H1 (cell line): ENCODE data around the gene SLFN5. TPM values are rescaled to one million over a fixed set of nuclear protein-coding genes. Genes with fewer than 3 reads are reported as not detected.

Source experiments
- CTCF ChIA-PET: fragments of 300-600 bp; sonication (Branson Sonifier 250); formaldehyde crosslinking; loops from one replicate; lab custom pipeline; 2021; ENCODE audit not compliant: partially characterized antibody; lab: Charles Lee
- POLR2A ChIA-PET: fragments of 300-600 bp; sonication (Branson Sonifier 250); formaldehyde crosslinking; loops from one replicate; lab custom pipeline; 2021; ENCODE audit warnings: inconsistent platforms; ENCODE audit not compliant: partially characterized antibody; lab: Charles Lee
- DNase-seq, 2 experiments: peaks; one replicate each; pipeline versions ENCODE4 v3.0.0 to v3.0.0-alpha.2; 2010 to 2022; ENCODE audit warnings: low spot score in 2 of 2, low read depth in 1 of 2, mixed read lengths in 1 of 2
- FAIRE-seq: peaks from 2 replicates; lab custom pipeline; 2011; peaks lifted over from hg19 to GRCh38; lab: Jason Lieb, UNC
- H2AFZ ChIP-seq: 2 replicates; pipeline ENCODE4 v1.8.1; 2012; ENCODE audit warnings: low read length, inconsistent platforms
- H2AK5ac ChIP-seq: 2 replicates; pipeline ENCODE4 v1.6.1; 2013; ENCODE audit warnings: low read depth, low read length
- H2BK120ac ChIP-seq: replicated peaks from 2 replicates; pipeline ENCODE3; 2013; ENCODE audit warnings: low read depth, low read length, inconsistent platforms
- H2BK12ac ChIP-seq: 2 replicates; pipeline ENCODE4 v1.6.1; 2013; ENCODE audit warnings: low read depth, low read length
- H2BK15ac ChIP-seq: 2 replicates; pipeline ENCODE4 v1.6.1; 2013; ENCODE audit warnings: low read length
- H2BK20ac ChIP-seq: 2 replicates; pipeline ENCODE4 v1.6.1; 2013; ENCODE audit warnings: low read length
- H2BK5ac ChIP-seq: 2 replicates; pipeline ENCODE4 v1.6.1; 2013; ENCODE audit warnings: low read depth, low read length
- H3K14ac ChIP-seq: 2 replicates; pipeline ENCODE4 v1.6.1; 2013; ENCODE audit warnings: inconsistent platforms; ENCODE audit not compliant: insufficient read length
- H3K18ac ChIP-seq: 2 replicates; pipeline ENCODE4 v1.6.1; 2013; ENCODE audit warnings: low read length; ENCODE audit errors: extremely low read depth
- H3K23ac ChIP-seq: 2 replicates; pipeline ENCODE4 v1.6.1; 2013; ENCODE audit warnings: inconsistent platforms; ENCODE audit not compliant: insufficient read length
- H3K23me2 ChIP-seq: 2 replicates; pipeline ENCODE4 v1.6.1; 2013; ENCODE audit warnings: low read depth, low read length
- H3K27ac ChIP-seq: 2 replicates; pipeline ENCODE4 v1.6.1; 2011; ENCODE audit warnings: low read depth, low read length, inconsistent platforms
- H3K27me3 ChIP-seq, 4 experiments: replicated peaks in 1 of 4; 1 replicate in 1 of 4; 2 replicates in 3 of 4; pipeline versions ENCODE4 v1.6.1 to v1.8.1; 2011 to 2013; ENCODE audit warnings: low read length in 3 of 4, mild to moderate bottlenecking in 3 of 4, inconsistent platforms in 2 of 4, mixed read lengths in 2 of 4, moderate library complexity in 1 of 4; ENCODE audit not compliant: control insufficient read depth in 3 of 4, insufficient read depth in 3 of 4; ENCODE audit errors: extremely low read depth in 1 of 4
- H3K36me3 ChIP-seq, 4 experiments: 2 replicates each; pipeline versions ENCODE4 v1.6.1 to v1.8.1; 2011 to 2013; ENCODE audit warnings: mild to moderate bottlenecking in 4 of 4, low read length in 3 of 4, moderate library complexity in 2 of 4, control low read depth in 1 of 4, inconsistent platforms in 1 of 4; ENCODE audit not compliant: insufficient read depth in 4 of 4, control insufficient read depth in 2 of 4
- H3K4ac ChIP-seq: replicated peaks from 2 replicates; pipeline ENCODE3; 2013; ENCODE audit warnings: low read length, low read depth, mixed read lengths, inconsistent platforms; ENCODE audit not compliant: insufficient read length
- H3K4me1 ChIP-seq, 4 experiments: replicated peaks in 1 of 4; 1 replicate in 1 of 4; 2 replicates in 3 of 4; pipeline versions ENCODE4 v1.6.1 to v1.8.1; 2011 to 2013; ENCODE audit warnings: low read length in 3 of 4, inconsistent platforms in 2 of 4, mixed read lengths in 1 of 4; ENCODE audit not compliant: insufficient read depth in 4 of 4, control insufficient read depth in 3 of 4
- H3K4me2 ChIP-seq, 2 experiments: 2 replicates each; pipeline versions ENCODE4 v1.6.1 to v1.8.1; 2011 to 2013; ENCODE audit warnings: low read depth in 2 of 2, low read length in 2 of 2, control low read depth in 1 of 2, inconsistent platforms in 1 of 2, mild to moderate bottlenecking in 1 of 2; ENCODE audit not compliant: insufficient read depth in 1 of 2
- H3K4me3 ChIP-seq, 4 experiments: fragments of 200-600, 300-600 bp in 1 of 4; sonication (generic), shearing (Covaris generic), sonication (Bioruptor Twin) in 1 of 4; 2 replicates each; pipeline versions ENCODE4 v1.5.1 to v1.8.1; 2011 to 2016; ENCODE audit warnings: low read length in 4 of 4, low read depth in 3 of 4, control low read depth in 2 of 4, inconsistent platforms in 2 of 4, mild to moderate bottlenecking in 2 of 4, mixed read lengths in 1 of 4, moderate library complexity in 1 of 4; ENCODE audit not compliant: insufficient read depth in 2 of 4; ENCODE audit errors: extremely low read depth in 1 of 4
- H3K56ac ChIP-seq: replicated peaks from 2 replicates; pipeline ENCODE3; 2013; ENCODE audit warnings: low read depth, mild to moderate bottlenecking, mixed read lengths, low read length, inconsistent platforms; ENCODE audit not compliant: insufficient read length
- H3K79me1 ChIP-seq: 2 replicates; pipeline ENCODE4 v1.6.1; 2013; ENCODE audit warnings: low read depth, low read length, control low read depth
- H3K79me2 ChIP-seq, 2 experiments: 2 replicates each; pipeline versions ENCODE4 v1.6.1 to v1.8.1; 2012 to 2013; ENCODE audit warnings: low read length in 2 of 2, mild to moderate bottlenecking in 2 of 2, inconsistent platforms in 1 of 2; ENCODE audit not compliant: insufficient read depth in 2 of 2, control insufficient read depth in 1 of 2
- H3K9ac ChIP-seq, 4 experiments: replicated peaks in 1 of 4; 1 replicate in 1 of 4; 2 replicates in 3 of 4; pipeline versions ENCODE4 v1.6.1 to v1.8.1; 2011 to 2013; ENCODE audit warnings: low read depth in 3 of 4, low read length in 3 of 4, control low read depth in 2 of 4, mild to moderate bottlenecking in 2 of 4, moderate library complexity in 2 of 4, inconsistent platforms in 1 of 4; ENCODE audit errors: extremely low read depth in 1 of 4
- H3K9me3 ChIP-seq, 2 experiments: 2 replicates each; pipeline versions ENCODE4 v1.6.1 to v1.8.1; 2012 to 2013; ENCODE audit warnings: mild to moderate bottlenecking in 2 of 2, moderate library complexity in 2 of 2, control low read depth in 1 of 2, inconsistent platforms in 1 of 2, low read depth in 1 of 2, low read length in 1 of 2, mixed read lengths in 1 of 2; ENCODE audit not compliant: insufficient read depth in 2 of 2
- H4K20me1 ChIP-seq, 2 experiments: replicated peaks in 1 of 2; 2 replicates each; pipeline versions ENCODE3 to v1.8.1; 2011 to 2013; ENCODE audit warnings: inconsistent platforms in 2 of 2, low read length in 2 of 2, mild to moderate bottlenecking in 1 of 2; ENCODE audit not compliant: insufficient read depth in 2 of 2, control insufficient read depth in 1 of 2
- H4K5ac ChIP-seq: 2 replicates; pipeline ENCODE4 v1.6.1; 2013; ENCODE audit warnings: low read length, low read depth, mixed read lengths, inconsistent platforms; ENCODE audit not compliant: insufficient read length
- H4K8ac ChIP-seq: 2 replicates; pipeline ENCODE4 v1.8.0; 2013; ENCODE audit warnings: mild to moderate bottlenecking, moderate library complexity, low read length, inconsistent platforms; ENCODE audit not compliant: insufficient read depth; ENCODE audit errors: extremely low read depth
- H4K91ac ChIP-seq: replicated peaks from 2 replicates; pipeline ENCODE3; 2013; ENCODE audit warnings: low read length, mixed read lengths, inconsistent platforms; ENCODE audit not compliant: insufficient read length
- CBX5 ChIP-seq: fragments of 300-800, 300-1000 bp; sonication (generic); IDR thresholded peaks from 2 replicates; pipeline ENCODE4 v1.7.1; 2016; ENCODE audit warnings: antibody characterized with exemption, low read length, low read depth
- E2F6 ChIP-seq: IDR thresholded peaks from 2 replicates; pipeline ENCODE4 v1.6.1; 2012; ENCODE audit warnings: inconsistent platforms
- RAD21 ChIP-seq, 2 experiments: IDR thresholded peaks in 1 of 2; conservative IDR thresholded peaks in 1 of 2; 2 replicates each; pipeline ENCODE4 v1.6.1; 2011; ENCODE audit warnings: low read depth in 2 of 2, low read length in 2 of 2, improper control_type of control experiment in 1 of 2, inconsistent platforms in 1 of 2, mild to moderate bottlenecking in 1 of 2, moderate library complexity in 1 of 2
- SIRT6 ChIP-seq: IDR thresholded peaks from one replicate; pipeline ENCODE4 v1.7.1; 2012; ENCODE audit warnings: low read length, inconsistent platforms
- SUZ12 ChIP-seq: fragments of 200-600 bp; sonication (generic); IDR thresholded peaks from 2 replicates; pipeline ENCODE4 v1.6.1; 2012; ENCODE audit warnings: mild to moderate bottlenecking, inconsistent platforms, low read length, moderate library complexity, mixed read lengths
- TAF7 ChIP-seq: optimal IDR thresholded peaks from 2 replicates; pipeline ENCODE3; 2011; ENCODE audit warnings: low read depth, mild to moderate bottlenecking, inconsistent platforms, low read length, moderate library complexity, borderline replicate concordance
- WGBS, 2 experiments: shearing (Covaris generic) in 1 of 2; methylation state at CpG; one replicate each; pipeline versions ENCODE4 v1.1.6 to v1.1.7; 2013 to 2015; ENCODE audit warnings: low lambda C conversion rate in 2 of 2, mixed read lengths in 2 of 2, inconsistent platforms in 1 of 2, low coverage in 1 of 2, missing lambda C conversion rate in 1 of 2; ENCODE audit not compliant: insufficient replicate concordance in 2 of 2, insufficient coverage in 1 of 2, insufficient read length in 1 of 2; ENCODE audit errors: extremely low coverage in 1 of 2, missing lambda C conversion rate in 1 of 2; 5-methylcytosine and 5-hydroxymethylcytosine counted together
- polyA plus RNA-seq, 7 experiments: library from polyadenylated mRNA; depleted of rRNA in 3 of 7; stranded (reverse) in 5 of 7; unstranded in 2 of 7; fragments of >200 nt in 5 of 7; fragments of 200-250 nt in 2 of 7; gene quantifications; 1 replicate in 5 of 7; 2 replicates in 1 of 7; 4 replicates in 1 of 7; pipeline versions ENCODE4 v1.2.1 to v1.2.3, GENCODE V29; 2011 to 2013; ENCODE audit warnings: missing spikeins in 2 of 7, mixed read lengths in 2 of 7
- total RNA-seq: library from RNA; stranded (reverse); fragmentation: NEBNext Ultra II Directional; extraction: Animal tissue kit (Norgen Biotek cat#: 25700); gene quantifications from 2 replicates; pipeline ENCODE4 v1.2.1, GENCODE V29; 2021

The SLFN5 gene
- total and polyA plus RNA-seq, 2 of the 8 experiments (the other 6 are each of a cell fraction or from before 2014, with no cell fraction given) = 0.86 to 3.0 TPM

GRCh38 chr17:35313875-35314409 is 71.1 kb downstream of the SLFN5 start:
- Histone ChIP-seq H3K14ac (no peak overlapping the region), H3K4ac (peak overlapping the region; percentile 38), H3K9me3 (no peaks in the 10 kb centered on the region), H3K4me2 (peak overlapping the region; percentile 87 to 89), H4K5ac (no peak overlapping the region), H3K27me3 (peaks cover 2 to 17% (median 16%) of the 10 kb centered on the region in 4 experiments; a peak in 6 of 7 replicates), H3K23me2 (peaks cover 2% of the 10 kb centered on the region; the same call in 1 of the 2 replicates), H3K18ac (peak overlapping the region; percentile 32; the same call in 1 of the 2 replicates), H3K27ac (no peak overlapping the region), H4K20me1 (no peaks in the 10 kb centered on the region), H3K4me3 (peak overlapping the region; percentile 41 to 69 (median 56); a peak in 7 of 8 replicates), H3K23ac (no peak overlapping the region), H3K56ac (no peak overlapping the region), H2BK20ac (no peak overlapping the region), H3K79me2 (no peaks in the 10 kb centered on the region), H2AK5ac (no peak overlapping the region), H4K8ac (peak overlapping the region; percentile 23), H4K91ac (peak overlapping the region; percentile 17), H2AFZ (peak overlapping the region; percentile 95), H2BK15ac (no peak overlapping the region; the same call in 1 of the 2 replicates), H2BK120ac (no peak overlapping the region), H3K4me1 (peaks cover 0 to 19% (median 10%) of the 10 kb centered on the region in 4 experiments; a peak in 6 of 7 replicates), H3K79me1 (no peaks in the 10 kb centered on the region), H3K9ac (no peak overlapping the region), H2BK5ac (no peak overlapping the region), H3K36me3 (no peaks in the 10 kb centered on the region), H2BK12ac (0 out of 2 replicates have a peak overlapping the region, but pooled peaks have one; percentile 50)
- ChIA-PET CTCF (interaction anchor here (0.7 to 6.8 kb wide), 23 partner anchors 23 to 234 kb away, joined by 3 to 54 read pairs (median 4); partner anchors contain the start of gene SLFN12L), POLR2A (interaction anchor here (1.1 to 2.2 kb wide), 4 partner anchors 32 to 219 kb away, joined by 4 to 9 read pairs (median 4); partner anchors contain the start of gene SLFN5)
- FAIRE-seq = no peak
- DNase-seq = no peak
- TF ChIP-seq CBX5 (no peak), TAF7 (no peak), SIRT6 (no peak), RAD21 (IDR thresholded peaks at IDR 0.05 in 1 of 2, conservative IDR thresholded peaks at IDR 0.05 in 1 of 2; ENCODE audit: low read depth in 2 of 2, low read length in 2 of 2) (0 out of 4 replicates have a peak, but pooled peaks of 1 of the 2 experiments have one; percentile 3), E2F6 (no peak), SUZ12 (0 out of 2 replicates have a peak, but pooled peaks have one; percentile 36)
- 26% methylated on average over 12 of the region's 19 CpGs; no CpG with 5 or more reads in 1 of the 2 experiments for WGBS, 2 experiments
